ENCODE measurements around the gene OXA1L. TPM values are rescaled to one million over a fixed set of nuclear protein-coding genes. Genes with fewer than 3 reads are reported as not detected.

OXA1L gene
- total RNA-seq, 4 donors from 2014 or later = 52.1 to 85.8 (median 73.4) TPM

GRCh38 chr14:22797017-22797917, 30.8 kb downstream of the OXA1L start:
- DNase-seq = no peak
- H3K36me3 ChIP-seq = no peaks in the 10 kb centered on the region
- H3K27me3 ChIP-seq = peaks cover 0 to 11% (median 0%) of the 10 kb centered on the region in 4 donors
- no peaks in the 10 kb centered on the region for H3K4me1 ChIP-seq
- WGBS, 2 donors = 37 to 38% methylated on average over 3 to 5 of the region's 5 CpGs
- TF ChIP-seq POLR2A (IDR thresholded peaks at IDR 0.05) (no peak), CTCF (IDR thresholded peaks at IDR 0.05) (no peak)
- no peak overlapping the region for H3K4me3 ChIP-seq
- no peaks in the 10 kb centered on the region for H3K9me3 ChIP-seq
- intact Hi-C loops (cut with DNase I) = no loop called here
- H3K27ac ChIP-seq = no peak overlapping the region

- peak overlapping the region in 1 of 4 donors; percentile 34 for H3K27ac ChIP-seq
- WGBS, 2 donors = 36 to 42% methylated on average over 2 of the region's 2 CpGs
- DNase-seq = no peak
- TF ChIP-seq POLR2A (IDR thresholded peaks at IDR 0.05) (no peak), CTCF (IDR thresholded peaks at IDR 0.05) (no peak)
- H3K4me3 ChIP-seq = no peak overlapping the region
- intact Hi-C loops (cut with DNase I) = no loop called here
- no peaks in the 10 kb centered on the region for H3K9me3 ChIP-seq
- no peaks in the 10 kb centered on the region for H3K4me1 ChIP-seq
- H3K36me3 ChIP-seq = no peaks in the 10 kb centered on the region
- peaks cover 0 to 11% (median 0%) of the 10 kb centered on the region in 4 donors for H3K27me3 ChIP-seq
Observed at GRCh38 chr14:22798528-22798927, 32.0 kb downstream of the OXA1L start.

DNA sequence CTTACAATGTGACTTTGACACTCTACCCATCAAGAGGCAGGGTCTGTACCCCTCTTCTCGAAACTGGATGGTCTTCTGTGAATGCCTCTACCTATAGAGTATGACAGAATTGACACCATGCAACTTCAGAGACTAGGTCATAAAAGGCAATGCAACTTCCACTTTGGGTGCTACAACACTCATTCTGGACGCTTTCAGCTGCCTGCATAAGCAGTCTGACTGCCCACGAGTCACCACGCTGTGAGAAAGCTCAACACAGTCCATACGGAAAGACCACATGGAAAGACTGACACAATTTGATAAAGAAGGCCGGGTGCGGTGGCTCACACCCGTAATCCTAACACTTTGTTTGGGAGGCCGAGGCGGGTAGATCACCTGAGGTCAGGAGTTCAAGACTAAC, 33.9 kb downstream of the OXA1L start:
- 86 to 90% methylated on average over 10 of the region's 10 CpGs for WGBS, 2 donors
- Histone ChIP-seq H3K27ac (no peak overlapping the region), H3K9me3 (no peaks in the 10 kb centered on the region), H3K27me3 (peaks cover 0 to 11% (median 0%) of the 10 kb centered on the region in 4 donors), H3K4me1 (no peaks in the 10 kb centered on the region), H3K36me3 (no peaks in the 10 kb centered on the region), H3K4me3 (no peak overlapping the region)
- TF ChIP-seq POLR2A (IDR thresholded peaks at IDR 0.05) (no peak), CTCF (IDR thresholded peaks at IDR 0.05) (no peak)
- DNase-seq = no peak
- intact Hi-C loops (cut with DNase I) = no loop called here

DNA sequence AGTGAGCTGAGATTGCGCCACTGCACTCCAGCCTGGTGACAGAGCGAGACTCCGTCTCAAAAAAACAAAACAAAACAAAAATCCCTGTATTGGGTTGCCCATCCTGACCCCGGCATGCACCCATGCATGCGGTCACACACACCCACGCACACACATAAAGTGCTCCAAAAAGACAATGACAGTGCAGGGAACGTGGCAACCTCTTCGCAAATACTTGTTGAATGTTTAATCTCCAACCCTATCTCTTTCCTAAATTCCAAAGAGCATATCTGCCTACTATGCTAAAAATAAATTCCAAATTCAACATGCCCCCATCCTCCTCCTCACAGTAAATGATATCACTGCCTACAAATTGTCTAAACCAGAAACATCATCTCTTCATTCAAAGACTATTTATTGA, 35.2 kb downstream of the OXA1L start:
- TF ChIP-seq CTCF (IDR thresholded peaks at IDR 0.05) (no peak), POLR2A (IDR thresholded peaks at IDR 0.05) (no peak)
- Histone ChIP-seq H3K4me3 (no peak overlapping the region), H3K27me3 (peaks cover 0 to under 1% (median 0%) of the 10 kb centered on the region in 4 donors), H3K4me1 (no peaks in the 10 kb centered on the region), H3K9me3 (no peaks in the 10 kb centered on the region), H3K27ac (no peak overlapping the region), H3K36me3 (no peaks in the 10 kb centered on the region)
- 82 to 86% methylated on average over 8 of the region's 8 CpGs for WGBS, 2 donors
- intact Hi-C loops (cut with DNase I) = no loop called here
- DNase-seq = no peak

- H3K4me1 ChIP-seq = no peaks in the 10 kb centered on the region
- no peaks in the 10 kb centered on the region for H3K9me3 ChIP-seq
- no peak overlapping the region for H3K4me3 ChIP-seq
- TF ChIP-seq POLR2A (IDR thresholded peaks at IDR 0.05) (no peak), CTCF (IDR thresholded peaks at IDR 0.05) (no peak)
- DNase-seq = no peak
- no peaks in the 10 kb centered on the region for H3K36me3 ChIP-seq
- H3K27me3 ChIP-seq = no peaks in the 10 kb centered on the region
- WGBS, 2 donors = 74 to 76% methylated on average over 11 to 12 of the region's 12 CpGs
- intact Hi-C loops (cut with DNase I) = no loop called here
- H3K27ac ChIP-seq = no peak overlapping the region
Observed at GRCh38 chr14:22802860-22803686, 36.6 kb downstream of the OXA1L start.
